MCF 10A (cell line): ENCODE data around the gene DCN. TPM values are rescaled to one million over a fixed set of nuclear protein-coding genes. Genes with fewer than 3 reads are reported as not detected.

Experiments used
- BruUV-seq: library from RNA; stranded (reverse); fragments of 400-500 nt; replicated peaks from 2 replicates; lab custom pipeline; 2021; lab: Mats Ljungman, UMichigan
- CTCF ChIA-PET: fragments of 300-600 bp; sonication (Branson Sonifier 250); formaldehyde crosslinking; extraction: SDS; loops from one replicate; lab custom pipeline; 2021; ENCODE audit warnings: antibody characterized with exemption, inconsistent platforms; lab: Yijun Ruan, JAX
- POLR2A ChIA-PET: fragments of 300-600, 350-650 bp; sonication (Branson Sonifier 250); formaldehyde crosslinking; extraction: SDS; loops from one replicate; lab custom pipeline; 2020; ENCODE audit warnings: antibody characterized with exemption, inconsistent platforms; lab: Yijun Ruan, JAX
- DNase-seq: peaks from one replicate; pipeline ENCODE4 v3.0.0-alpha.2; 2018; ENCODE audit not compliant: unreplicated experiment
- H3K27ac Mint-ChIP-seq: one replicate; pipeline ENCODE4 v1.8.0; 2022; ENCODE audit warnings: mild to moderate bottlenecking, low read depth, mixed read lengths; ENCODE audit not compliant: unreplicated experiment
- H3K27me3 Mint-ChIP-seq: one replicate; pipeline ENCODE4 v1.8.0; 2022; ENCODE audit warnings: mixed read lengths; ENCODE audit not compliant: insufficient read depth, unreplicated experiment
- H3K36me3 Mint-ChIP-seq: one replicate; pipeline ENCODE4 v1.8.0; 2022; ENCODE audit warnings: mild to moderate bottlenecking, moderate library complexity, mixed read lengths; ENCODE audit not compliant: insufficient read depth, unreplicated experiment
- H3K4me1 Mint-ChIP-seq: one replicate; pipeline ENCODE4 v1.8.0; 2022; ENCODE audit warnings: mixed read lengths; ENCODE audit not compliant: insufficient read depth, unreplicated experiment
- H3K4me3 Mint-ChIP-seq: one replicate; pipeline ENCODE4 v1.8.0; 2022; ENCODE audit warnings: mild to moderate bottlenecking, moderate library complexity, mixed read lengths; ENCODE audit not compliant: unreplicated experiment
- H3K9me3 Mint-ChIP-seq: one replicate; pipeline ENCODE4 v1.8.0; 2022; ENCODE audit warnings: mixed read lengths; ENCODE audit not compliant: unreplicated experiment
- intact Hi-C: fragments of 100-400 bp; cut with micrococcal nuclease; formaldehyde crosslinking; loops from 2 replicates; pipeline ENCODE4 v1.14.1; 2022
- total RNA-seq: library from RNA; stranded (reverse); gene quantifications from 2 replicates; pipeline ENCODE4 v1.2.3, GENCODE V29; 2022
- TF ChIP-seq, protein P1 (sequence below): fragments of 200-600 bp; IDR thresholded peaks from one replicate; pipeline ENCODE4 v1.8.0; 2022; ENCODE audit warnings: antibody characterized with exemption, mild to moderate bottlenecking; ENCODE audit not compliant: unreplicated experiment

Gene DCN
- total RNA-seq, 1 experiment from 2014 or later: 46.5 TPM

DNA sequence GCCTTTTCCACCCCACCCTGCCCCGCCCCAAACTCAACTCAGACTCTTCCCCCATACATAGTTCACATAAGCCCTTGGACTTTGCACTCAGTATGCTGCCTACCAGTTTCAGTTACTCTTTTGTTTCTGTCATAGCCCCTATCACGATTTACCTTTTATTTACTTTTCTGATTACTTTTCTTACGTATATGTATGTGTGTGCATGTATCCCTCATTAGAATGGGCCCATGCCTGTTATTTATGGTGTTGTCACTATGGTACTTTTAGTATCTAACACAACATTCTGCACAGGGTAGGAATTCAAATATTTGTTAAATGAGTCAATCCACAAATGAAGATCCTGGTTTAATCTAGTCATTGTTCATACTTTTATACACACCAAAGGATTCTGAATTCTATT is 54.9 kb downstream of the DCN start:
- H3K9me3 Mint-ChIP-seq: peaks cover 6% of the 10 kb centered on the region
- no peak overlapping the region for H3K27ac Mint-ChIP-seq
- H3K4me1 Mint-ChIP-seq: peaks cover 11% of the 10 kb centered on the region
- H3K27me3 Mint-ChIP-seq: peaks cover 46% of the 10 kb centered on the region
- H3K4me3 Mint-ChIP-seq: no peak overlapping the region
- CTCF ChIA-PET: no interaction called here
- intact Hi-C loops: no loop called here
- POLR2A ChIA-PET: no interaction called here
- no TSS peak for BruUV-seq
- TF ChIP-seq, protein P1, sequence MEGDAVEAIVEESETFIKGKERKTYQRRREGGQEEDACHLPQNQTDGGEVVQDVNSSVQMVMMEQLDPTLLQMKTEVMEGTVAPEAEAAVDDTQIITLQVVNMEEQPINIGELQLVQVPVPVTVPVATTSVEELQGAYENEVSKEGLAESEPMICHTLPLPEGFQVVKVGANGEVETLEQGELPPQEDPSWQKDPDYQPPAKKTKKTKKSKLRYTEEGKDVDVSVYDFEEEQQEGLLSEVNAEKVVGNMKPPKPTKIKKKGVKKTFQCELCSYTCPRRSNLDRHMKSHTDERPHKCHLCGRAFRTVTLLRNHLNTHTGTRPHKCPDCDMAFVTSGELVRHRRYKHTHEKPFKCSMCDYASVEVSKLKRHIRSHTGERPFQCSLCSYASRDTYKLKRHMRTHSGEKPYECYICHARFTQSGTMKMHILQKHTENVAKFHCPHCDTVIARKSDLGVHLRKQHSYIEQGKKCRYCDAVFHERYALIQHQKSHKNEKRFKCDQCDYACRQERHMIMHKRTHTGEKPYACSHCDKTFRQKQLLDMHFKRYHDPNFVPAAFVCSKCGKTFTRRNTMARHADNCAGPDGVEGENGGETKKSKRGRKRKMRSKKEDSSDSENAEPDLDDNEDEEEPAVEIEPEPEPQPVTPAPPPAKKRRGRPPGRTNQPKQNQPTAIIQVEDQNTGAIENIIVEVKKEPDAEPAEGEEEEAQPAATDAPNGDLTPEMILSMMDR: no peak
- H3K36me3 Mint-ChIP-seq: no peaks in the 10 kb centered on the region
- DNase-seq: no peak

DNA sequence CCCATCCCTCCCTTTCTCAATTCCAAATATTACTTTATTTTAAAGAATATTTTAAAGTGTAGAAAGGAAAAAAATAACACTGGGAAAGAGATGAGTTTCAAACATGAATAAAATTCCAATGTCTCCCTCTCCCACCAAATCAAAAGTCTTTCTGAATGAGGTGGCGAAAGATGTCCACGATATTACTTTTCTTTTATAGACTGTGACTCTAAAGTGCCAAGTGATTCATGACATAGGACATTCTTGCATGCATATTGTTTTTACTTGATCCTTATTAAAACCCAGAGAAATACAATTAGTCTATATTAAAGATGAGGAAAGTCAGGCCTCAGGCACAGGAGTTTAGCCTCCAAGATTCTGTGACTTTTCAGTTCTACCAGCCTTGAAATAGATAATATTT is 55.3 kb downstream of the DCN start:
- Mint-ChIP-seq H3K27ac (no peak overlapping the region), H3K27me3 (peaks cover 42% of the 10 kb centered on the region), H3K4me3 (no peak overlapping the region), H3K36me3 (no peaks in the 10 kb centered on the region), H3K9me3 (peaks cover 6% of the 10 kb centered on the region), H3K4me1 (peaks cover 11% of the 10 kb centered on the region)
- POLR2A ChIA-PET: no interaction called here
- CTCF ChIA-PET: no interaction called here
- TF ChIP-seq, protein P1: no peak
- no peak for DNase-seq
- intact Hi-C loops: no loop called here
- no TSS peak for BruUV-seq

DNA sequence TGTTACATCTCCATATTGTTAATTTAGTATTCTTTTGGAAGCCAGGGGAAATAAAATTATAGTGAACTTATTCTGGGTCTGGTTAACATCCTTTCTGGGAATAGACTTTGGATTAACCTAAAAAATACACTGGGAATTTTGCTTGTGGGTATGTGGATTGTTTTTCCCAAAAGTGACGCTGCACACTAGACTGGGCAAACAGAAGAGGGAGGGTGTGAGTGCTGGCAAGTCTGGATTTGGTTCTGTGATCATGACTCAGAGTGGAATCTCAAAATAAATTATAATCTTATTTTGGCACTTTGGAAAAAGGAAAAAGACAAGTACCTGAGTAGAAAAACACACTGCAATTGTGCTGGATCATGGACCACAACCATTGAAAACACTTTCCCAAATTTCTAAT is 56.1 kb downstream of the DCN start:
- BruUV-seq: no TSS peak
- peaks cover 34% of the 10 kb centered on the region for H3K27me3 Mint-ChIP-seq
- intact Hi-C loops: no loop called here
- H3K4me1 Mint-ChIP-seq: peaks cover 11% of the 10 kb centered on the region
- CTCF ChIA-PET: interaction anchor here (0.5 to 1.6 kb wide), 2 partner anchors 17 to 994 kb away, joined by 3 to 6 read pairs; no protein-coding TSS in a partner anchor
- H3K9me3 Mint-ChIP-seq: peaks cover 6% of the 10 kb centered on the region
- TF ChIP-seq, protein P1: no peak
- no peak overlapping the region for H3K4me3 Mint-ChIP-seq
- POLR2A ChIA-PET: interaction anchor here (0.7 kb wide), 1 partner anchor 10 kb away, joined by 3 read pairs; no protein-coding TSS in a partner anchor
- no peaks in the 10 kb centered on the region for H3K36me3 Mint-ChIP-seq
- H3K27ac Mint-ChIP-seq: no peak overlapping the region
- no peak for DNase-seq

DNA sequence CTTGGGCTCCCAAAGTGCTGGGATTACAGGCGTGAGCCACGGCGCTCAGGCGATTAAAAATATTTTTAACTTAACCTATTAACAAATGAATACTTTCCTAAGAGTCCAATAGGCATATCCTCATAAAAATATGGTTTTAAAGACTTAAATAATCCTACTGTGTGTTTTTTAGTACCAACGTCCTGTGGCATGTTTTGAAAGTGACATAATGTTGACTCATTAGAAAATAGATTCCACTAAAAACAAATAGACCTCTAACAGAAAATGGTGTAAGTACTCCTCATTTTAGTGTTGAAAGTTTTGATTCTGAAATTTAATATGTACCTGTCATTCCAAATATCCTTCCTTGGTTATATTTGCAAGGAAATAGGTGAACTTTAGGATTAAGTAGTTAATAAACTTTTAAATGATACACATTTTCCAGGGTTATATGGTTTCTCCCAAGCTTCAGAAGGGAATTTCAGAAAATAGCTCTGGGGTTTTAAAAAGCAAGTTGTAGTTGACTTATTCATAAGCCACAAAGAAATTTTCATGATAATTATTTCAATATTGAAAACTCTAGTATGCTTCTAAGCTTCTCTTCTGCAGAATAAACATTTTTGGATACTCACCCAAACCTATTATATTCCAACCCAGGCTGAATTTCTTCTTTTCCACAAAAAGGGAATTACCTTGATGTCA is 59.2 kb downstream of the DCN start:
- ChIA-PET CTCF (interaction anchor here (0.6 kb wide), 1 partner anchor 1935 kb away, joined by 3 read pairs; no protein-coding TSS in a partner anchor), POLR2A (no interaction called here)
- intact Hi-C loops: no loop called here
- Mint-ChIP-seq H3K9me3 (no peaks in the 10 kb centered on the region), H3K27me3 (peaks cover 28% of the 10 kb centered on the region), H3K27ac (no peak overlapping the region), H3K4me1 (peaks cover 5% of the 10 kb centered on the region), H3K4me3 (no peak overlapping the region), H3K36me3 (no peaks in the 10 kb centered on the region)
- DNase-seq: no peak
- TF ChIP-seq, protein P1: no peak
- BruUV-seq: no TSS peak
